HFF-Myc (cell line): Measurements from ENCODE around the gene CPSF4.

Experiments used
- DNase-seq: peaks from one replicate; pipeline ENCODE4 v3.0.0-alpha.2; 2011; ENCODE audit warnings: low read depth; ENCODE audit errors: extremely low read depth
- H3K4me3 ChIP-seq: replicated peaks from 2 replicates; pipeline ENCODE4 v1.5.1; 2011; ENCODE audit warnings: low read depth, mild to moderate bottlenecking, control low read depth, low read length
- TF ChIP-seq, protein P1 (sequence below): IDR thresholded peaks from 2 replicates; pipeline ENCODE4 v1.5.1; 2012; ENCODE audit warnings: mild to moderate bottlenecking, low read depth, low read length, control low read depth; ENCODE audit errors: missing control alignments

Gene CPSF4

GRCh38 chr7:99468336-99468918 lies 29.7 kb downstream of the CPSF4 start:
- no peak overlapping the region for H3K4me3 ChIP-seq
- no peak for DNase-seq
- TF ChIP-seq, protein P1, sequence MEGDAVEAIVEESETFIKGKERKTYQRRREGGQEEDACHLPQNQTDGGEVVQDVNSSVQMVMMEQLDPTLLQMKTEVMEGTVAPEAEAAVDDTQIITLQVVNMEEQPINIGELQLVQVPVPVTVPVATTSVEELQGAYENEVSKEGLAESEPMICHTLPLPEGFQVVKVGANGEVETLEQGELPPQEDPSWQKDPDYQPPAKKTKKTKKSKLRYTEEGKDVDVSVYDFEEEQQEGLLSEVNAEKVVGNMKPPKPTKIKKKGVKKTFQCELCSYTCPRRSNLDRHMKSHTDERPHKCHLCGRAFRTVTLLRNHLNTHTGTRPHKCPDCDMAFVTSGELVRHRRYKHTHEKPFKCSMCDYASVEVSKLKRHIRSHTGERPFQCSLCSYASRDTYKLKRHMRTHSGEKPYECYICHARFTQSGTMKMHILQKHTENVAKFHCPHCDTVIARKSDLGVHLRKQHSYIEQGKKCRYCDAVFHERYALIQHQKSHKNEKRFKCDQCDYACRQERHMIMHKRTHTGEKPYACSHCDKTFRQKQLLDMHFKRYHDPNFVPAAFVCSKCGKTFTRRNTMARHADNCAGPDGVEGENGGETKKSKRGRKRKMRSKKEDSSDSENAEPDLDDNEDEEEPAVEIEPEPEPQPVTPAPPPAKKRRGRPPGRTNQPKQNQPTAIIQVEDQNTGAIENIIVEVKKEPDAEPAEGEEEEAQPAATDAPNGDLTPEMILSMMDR: no peak

DNA sequence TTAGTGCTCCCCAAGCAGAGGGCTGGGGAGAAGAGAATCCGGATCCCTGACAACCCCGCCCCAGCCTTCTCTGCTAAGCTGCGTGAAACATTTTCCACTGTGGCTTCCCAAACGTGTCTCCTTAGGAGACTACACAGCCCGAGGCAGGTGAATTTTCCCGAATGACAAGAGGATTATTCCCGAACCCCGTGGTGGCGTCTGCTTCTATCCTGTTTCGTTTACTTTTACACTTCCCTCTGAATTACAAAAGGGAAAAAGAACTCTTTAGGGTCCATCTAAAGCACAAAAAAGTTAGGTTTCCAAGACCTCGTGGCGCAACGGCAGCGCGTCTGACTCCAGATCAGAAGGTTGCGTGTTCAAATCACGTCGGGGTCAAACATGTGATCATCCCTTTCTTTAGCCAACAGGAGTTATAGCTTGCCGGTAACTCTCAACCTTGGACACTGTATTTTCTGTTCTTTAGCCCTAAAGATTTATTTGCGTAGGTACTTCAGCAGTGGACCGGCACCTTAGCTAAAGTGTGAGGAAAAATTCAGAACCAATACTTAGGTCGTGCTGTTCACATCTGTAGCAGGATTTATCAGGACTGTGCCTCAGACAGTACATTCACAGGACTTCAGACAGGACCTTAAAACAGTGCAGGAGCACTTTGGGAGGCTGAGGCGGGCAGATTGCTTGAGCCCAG lies 30.8 kb downstream of the CPSF4 start:
- H3K4me3 ChIP-seq: no peak overlapping the region
- DNase-seq: no peak
- TF ChIP-seq, protein P1: no peak

DNA sequence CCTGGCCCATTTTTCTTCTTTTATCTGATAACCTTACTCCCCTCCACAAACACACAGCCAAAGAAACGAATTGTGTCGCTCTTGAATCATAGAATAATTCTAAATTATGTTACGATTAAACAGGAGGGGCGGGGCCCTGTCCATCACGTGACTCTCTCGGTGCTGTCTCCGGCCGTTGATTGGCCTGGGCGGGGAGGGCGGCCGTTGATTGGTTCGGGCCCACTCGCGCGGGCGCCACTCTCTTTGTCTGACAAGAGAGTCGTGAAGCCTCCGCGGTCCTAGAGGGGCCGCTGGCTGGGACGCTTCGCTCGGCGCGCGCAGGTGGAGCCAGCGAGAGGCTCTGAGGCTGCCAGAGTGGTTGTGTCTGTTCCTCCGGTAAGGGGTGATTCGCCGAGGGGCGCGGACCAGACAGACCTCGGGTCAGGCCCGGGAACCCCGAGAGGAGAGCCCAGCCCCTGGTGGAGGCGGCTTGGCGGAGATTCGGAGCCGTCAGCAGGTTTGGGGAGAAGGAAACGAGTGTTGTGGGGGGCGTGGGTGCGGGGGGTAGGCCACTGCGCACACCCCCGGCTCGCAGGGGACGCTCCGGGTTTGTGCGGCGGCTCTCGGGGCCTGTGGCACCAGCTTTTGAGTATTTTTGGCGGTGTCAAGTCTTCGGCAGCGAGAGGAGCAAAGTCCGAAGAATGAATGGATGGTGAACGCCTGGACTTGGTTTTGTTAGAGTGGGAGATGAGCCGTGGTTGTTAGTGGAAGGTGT lies 34.0 kb downstream of the CPSF4 start, which contains the start of gene ZNF789:
Gene ZNF789, plus strand, starts transcription at position 330 of the 754 bp plus-strand sequence. CDS start 3,567 bp downstream, outside the sequence.
- DNase-seq: peak; percentile 66
- TF ChIP-seq, protein P1: no peak
- peak within 1 kb of the TSS; percentile 89 for H3K4me3 ChIP-seq

DNA sequence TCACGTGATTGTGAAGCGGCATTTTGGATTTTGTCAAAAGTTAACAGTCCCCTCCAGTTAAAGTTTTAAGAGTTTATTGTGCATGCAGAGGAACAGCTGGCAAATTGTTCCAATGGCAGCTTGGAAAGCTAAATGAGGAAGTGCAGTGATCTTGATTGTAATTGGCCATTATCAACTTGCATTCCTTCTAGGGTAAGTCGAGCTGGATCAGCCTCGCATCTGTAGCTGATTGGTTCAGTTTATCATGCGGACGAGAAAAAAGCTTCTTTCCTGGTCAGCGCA lies 34.5 kb downstream of the CPSF4 start:
- TF ChIP-seq, protein P1: no peak
- H3K4me3 ChIP-seq: peak overlapping the region; percentile 89
- DNase-seq: peak; percentile 37

- DNase-seq: no peak
- TF ChIP-seq, protein P1: no peak
- no peak overlapping the region for H3K4me3 ChIP-seq
These were observed 37.4 kb downstream of the CPSF4 start for GRCh38 chr7:99476107-99476506.

DNA sequence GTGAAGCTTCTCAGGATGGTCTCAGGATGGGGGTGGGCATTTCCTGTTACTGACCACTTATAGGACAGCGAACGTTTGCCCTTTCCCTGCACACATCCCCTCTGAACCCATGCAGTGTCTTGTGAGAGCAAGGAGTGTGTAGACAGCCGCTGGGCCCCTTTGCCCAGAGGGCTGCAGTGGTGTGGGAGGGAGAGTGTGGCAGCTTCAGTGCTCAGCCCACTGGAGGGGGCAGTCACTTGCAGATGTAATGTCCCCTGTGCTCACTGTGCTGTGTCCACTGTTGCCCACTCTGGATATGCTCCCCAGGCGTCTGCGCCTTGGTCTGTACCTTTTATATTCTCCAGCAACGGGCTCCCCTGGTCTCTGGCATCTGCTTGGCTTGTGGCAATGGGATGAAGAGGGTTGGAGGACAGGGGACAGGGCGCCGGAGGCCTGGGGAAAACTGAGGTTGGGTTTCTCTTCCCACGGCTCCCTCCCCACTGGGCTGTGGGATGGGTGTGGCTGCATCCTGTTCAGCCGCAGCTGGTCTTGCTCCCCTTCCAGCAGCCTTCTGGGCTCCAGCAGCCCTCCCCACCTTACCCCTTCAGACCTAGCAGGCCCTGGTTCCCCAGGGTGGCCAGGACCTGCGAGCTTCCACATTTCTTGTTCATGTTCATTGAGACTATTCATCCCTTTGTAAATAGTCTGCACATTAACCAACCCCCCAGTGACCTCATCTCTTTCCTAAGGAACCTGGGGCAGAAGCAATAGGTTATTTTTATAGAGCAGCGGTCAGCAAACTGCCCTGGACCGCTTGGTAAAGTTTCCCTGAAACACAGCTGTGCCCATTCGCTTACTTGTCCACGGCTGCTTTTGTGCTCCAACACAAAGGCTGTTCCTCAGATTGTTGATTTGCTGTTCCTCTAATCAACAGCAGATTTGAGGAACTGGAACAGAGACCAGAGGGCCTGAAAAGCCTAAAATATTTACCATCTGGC lies 40.0 kb downstream of the CPSF4 start:
- TF ChIP-seq, protein P1: no peak

More for the DNA sequence above, 40.0 kb downstream of the CPSF4 start:
- H3K4me3 ChIP-seq: no peak overlapping the region
- DNase-seq: no peak
